NCI-H82 treated with DMSO at 0.1 percent for 48 hours (cell line): Measurements from ENCODE around the gene NEU1.
"Not testable (repeated sequence)": the region's sequence is repeated elsewhere in the genome, so short reads cannot be mapped to it uniquely, and the experiment has no call there.

Experiments
- DNase-seq: peaks from one replicate; lab custom pipeline; 2025; ENCODE audit not compliant: unreplicated experiment; lab: John Stamatoyannopoulos, UW

NEU1 gene

GRCh38 chr6:31821301-31822035, 41.2 kb downstream of the NEU1 start:
- peak; percentile 42 for DNase-seq

- not testable (repeated sequence) for DNase-seq
Observed at GRCh38 chr6:31820399-31820798, 42.2 kb downstream of the NEU1 start.

- no peak for DNase-seq
Observed at GRCh38 chr6:31819871-31820299, 42.7 kb downstream of the NEU1 start.

- DNase-seq: not testable (repeated sequence)
Observed at GRCh38 chr6:31817929-31818511, 44.6 kb downstream of the NEU1 start.

GRCh38 chr6:31817133-31817928, 45.3 kb downstream of the NEU1 start:
- not testable (repeated sequence) for DNase-seq

GRCh38 chr6:31815025-31815838, 47.4 kb downstream of the NEU1 start, which contains the start of the genes HSPA1A and HSPA1L:
HSPA1A (plus strand) TSS chr6:31815543; CDS start chr6:31815757, 214 bp downstream.
HSPA1L (minus strand) TSS chr6:31815283; CDS start chr6:31811972, 3,311 bp downstream.
- DNase-seq: peak; percentile 96

GRCh38 chr6:31814677-31815024, 48.0 kb downstream of the NEU1 start:
- DNase-seq: peak; percentile 98

GRCh38 chr6:31813465-31813849, 49.2 kb downstream of the NEU1 start:
- DNase-seq: no peak

GRCh38 chr6:31811645-31812044, 51.0 kb downstream of the NEU1 start:
- DNase-seq: no peak

- DNase-seq: not testable (repeated sequence)
Observed at GRCh38 chr6:31808599-31808998, 54.0 kb downstream of the NEU1 start.
